HEK293 (cell line): ENCODE data around the gene MAS1.

ENCODE experiments used
- CTCF ChIP-seq: fragments of 450-650 bp; formaldehyde crosslinking; IDR thresholded peaks from 2 replicates; pipeline ENCODE4 v1.5.1; 2016; ENCODE audit warnings: missing biosample characterization, missing genetic modification characterization
- HOXA7 ChIP-seq: sonication (generic); formaldehyde crosslinking; IDR thresholded peaks from 2 replicates; pipeline ENCODE4 v1.8.1; 2022; ENCODE audit warnings: missing genetic modification reagents, borderline replicate concordance
- HOXC10 ChIP-seq: sonication (generic); formaldehyde crosslinking; IDR thresholded peaks from 2 replicates; pipeline ENCODE4 v1.8.1; 2023; ENCODE audit warnings: mild to moderate bottlenecking, missing genetic modification reagents
- PRDM10 ChIP-seq: fragments of 450-650 bp; formaldehyde crosslinking; IDR thresholded peaks from 2 replicates; pipeline ENCODE4 v1.5.1; 2016; ENCODE audit warnings: missing biosample characterization, missing genetic modification characterization
- REST ChIP-seq: fragments of 450-650 bp; formaldehyde crosslinking; IDR thresholded peaks from 2 replicates; pipeline ENCODE4 v1.5.1; 2016; ENCODE audit warnings: missing biosample characterization, missing genetic modification characterization
- SP2 ChIP-seq: fragments of 450-650 bp; formaldehyde crosslinking; IDR thresholded peaks from 2 replicates; pipeline ENCODE4 v1.5.1; 2016; ENCODE audit warnings: missing biosample characterization, missing genetic modification characterization
- ZBTB20 ChIP-seq: fragments of 450-650 bp; formaldehyde crosslinking; IDR thresholded peaks from 2 replicates; pipeline ENCODE4 v1.5.1; 2016; ENCODE audit warnings: missing biosample characterization, missing genetic modification characterization
- ZNF121 ChIP-seq: fragments of 450-650 bp; formaldehyde crosslinking; IDR thresholded peaks from 2 replicates; pipeline ENCODE4 v1.5.1; 2016; ENCODE audit warnings: missing biosample characterization, missing genetic modification characterization
- ZNF398 ChIP-seq: fragments of 450-650 bp; formaldehyde crosslinking; IDR thresholded peaks from 2 replicates; pipeline ENCODE4 v1.5.1; 2017; ENCODE audit warnings: missing biosample characterization, missing genetic modification characterization
- ZNF449 ChIP-seq: fragments of 450-650 bp; formaldehyde crosslinking; IDR thresholded peaks from 2 replicates; pipeline ENCODE4 v1.5.1; 2017; ENCODE audit warnings: missing biosample characterization, mild to moderate bottlenecking, missing genetic modification characterization, moderate library complexity
- ZNF48 ChIP-seq: fragments of 450-650 bp; formaldehyde crosslinking; IDR thresholded peaks from 2 replicates; pipeline ENCODE4 v1.5.1; 2016; ENCODE audit warnings: missing biosample characterization, missing genetic modification characterization
- ZNF626 ChIP-seq: fragments of 450-650 bp; sonication (Bioruptor Pico); formaldehyde crosslinking; IDR thresholded peaks from 2 replicates; pipeline ENCODE4 v1.5.1; 2018; ENCODE audit warnings: missing biosample characterization, missing genetic modification characterization, inconsistent platforms
- ZSCAN23 ChIP-seq: fragments of 450-650 bp; formaldehyde crosslinking; IDR thresholded peaks from 2 replicates; pipeline ENCODE4 v1.5.1; 2016; ENCODE audit warnings: missing biosample characterization, missing genetic modification characterization

GRCh38 chr6:159890201-159890600 lies 587 bp upstream of the MAS1 start:
- TF ChIP-seq CTCF (no peak), ZBTB20 (tag by site-specific recombination) (no peak), ZSCAN23 (no peak), HOXA7 (no peak), PRDM10 (no peak), SP2 (no peak), REST (tag by site-specific recombination) (no peak), ZNF48 (tag by site-specific recombination) (no peak), ZNF626 (tag by site-specific recombination) (no peak), HOXC10 (CRISPR knock-in tag) (no peak), ZNF398 (no peak), ZNF121 (no peak), ZNF449 (no peak)
